ENCODE data around the gene STRAP. TPM values are rescaled to one million over a fixed set of nuclear protein-coding genes. Genes with fewer than 3 reads are reported as not detected.
"Not testable (repeated sequence)": the region's sequence is repeated elsewhere in the genome, so short reads cannot be mapped to it uniquely, and the experiment has no call there.

The STRAP gene
- total RNA-seq, 1 donor from 2014 or later: 74.0 TPM

- ATAC-seq: not testable (repeated sequence)
Measured at GRCh38 chr12:15874556-15875145, 7.5 kb upstream of the STRAP start.

GRCh38 chr12:15875863-15876262 lies 6.3 kb upstream of the STRAP start:
- no peak for ATAC-seq

DNA sequence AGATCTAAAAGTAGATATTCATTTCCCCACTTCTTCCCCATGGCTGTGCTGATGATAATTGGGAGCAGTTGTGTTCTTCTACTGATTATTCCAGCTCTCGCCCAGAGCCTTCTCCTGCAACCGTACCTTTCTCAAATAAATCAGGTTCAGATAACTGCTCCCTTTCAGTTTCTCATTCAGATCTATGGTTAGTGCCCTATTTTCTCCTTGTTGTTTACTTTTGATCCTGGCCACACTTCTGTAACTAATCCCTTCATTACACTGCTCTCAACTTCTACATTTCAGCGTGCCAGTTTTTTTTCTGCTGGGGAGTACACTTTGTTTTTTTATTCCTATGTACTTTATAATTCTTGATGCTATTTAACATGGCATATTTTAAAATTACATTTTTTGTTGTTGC lies 2.8 kb upstream of the STRAP start:
- no peak for ATAC-seq

DNA sequence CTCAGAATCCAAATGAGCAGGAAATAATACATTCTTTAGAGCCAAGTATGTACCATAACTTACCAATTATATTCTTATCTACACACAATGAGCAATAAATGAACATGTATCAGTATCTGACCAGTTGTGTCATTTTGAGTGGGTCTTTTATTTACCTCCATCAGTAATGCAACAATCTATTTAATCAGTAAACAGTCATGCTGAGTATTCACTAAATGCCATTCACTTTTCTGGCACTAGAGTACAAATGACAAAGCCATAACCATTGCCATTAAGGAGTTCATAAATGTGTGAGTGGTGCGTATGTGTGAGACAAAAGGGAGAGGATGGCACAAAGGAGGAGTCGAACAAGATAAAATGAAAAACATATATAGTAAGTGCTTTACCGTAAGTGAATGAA lies 1.5 kb upstream of the STRAP start:
- no peak for ATAC-seq

- no peak for ATAC-seq
Measured at GRCh38 chr12:15883536-15883935, 1.3 kb downstream of the STRAP start.

- ATAC-seq: no peak
Measured at GRCh38 chr12:15886372-15887042, 4.3 kb downstream of the STRAP start.

DNA sequence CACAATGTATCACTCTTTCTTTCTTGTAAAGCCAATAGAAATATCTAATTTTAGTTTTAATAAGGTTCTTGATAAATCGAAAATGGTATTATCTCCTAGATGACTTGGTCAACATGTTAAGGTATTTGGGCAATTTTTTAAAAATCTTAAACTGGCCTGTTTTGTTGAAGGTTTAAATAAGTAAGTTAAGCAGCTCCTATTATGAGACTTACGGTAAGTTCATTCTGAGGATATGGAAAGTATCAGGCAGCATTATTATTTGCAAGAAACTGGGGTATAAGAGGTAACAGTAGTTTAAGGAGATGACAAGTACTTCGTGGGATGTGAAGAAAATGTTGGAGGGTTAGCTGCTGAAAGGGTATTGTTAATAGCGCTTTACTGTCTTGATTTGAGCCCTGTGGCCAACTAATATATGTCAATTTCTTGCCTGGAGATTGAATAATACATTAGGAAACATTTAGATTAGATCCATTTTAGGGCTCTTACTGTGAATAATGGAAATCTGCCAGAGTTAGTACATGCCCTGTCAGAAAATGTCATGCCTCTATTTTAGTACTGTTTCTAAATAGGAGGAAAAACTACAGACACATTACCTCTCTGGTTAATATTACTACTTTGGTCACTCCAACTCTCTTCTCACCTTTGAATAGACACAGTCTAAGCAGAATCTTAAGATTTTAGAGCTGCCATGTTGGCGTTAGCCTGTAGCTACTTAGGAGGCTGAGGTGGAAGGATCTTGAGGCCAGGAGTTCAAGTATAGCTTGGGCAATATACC lies 5.0 kb downstream of the STRAP start:
- no peak for ATAC-seq

GRCh38 chr12:15892645-15893259 lies 10.6 kb downstream of the STRAP start:
- ATAC-seq: no peak

- ATAC-seq: no peak
Measured at GRCh38 chr12:15893260-15893659, 11.1 kb downstream of the STRAP start.

GRCh38 chr12:15896867-15897266 lies 14.7 kb downstream of the STRAP start:
- ATAC-seq: no peak

DNA sequence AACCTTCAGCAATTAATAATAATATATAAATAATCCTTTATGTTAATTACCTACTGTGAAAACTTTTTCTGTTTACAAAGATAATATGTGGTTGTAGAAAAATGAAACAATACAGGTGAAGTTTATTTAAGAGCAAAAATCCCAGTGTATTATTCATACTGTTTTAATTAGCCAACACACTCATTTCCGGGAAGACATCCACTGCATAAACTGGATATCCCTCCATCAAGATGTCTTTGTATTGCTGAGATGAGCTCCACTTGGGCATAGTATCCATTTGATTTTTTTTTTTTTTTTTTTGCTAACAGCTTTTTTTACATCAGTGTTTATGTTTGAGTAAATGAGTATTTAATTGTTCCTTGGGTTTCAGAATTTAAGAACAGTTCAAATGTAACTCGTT lies 15.2 kb downstream of the STRAP start:
- ATAC-seq: no peak

- ATAC-seq: peak; percentile 46
Measured at GRCh38 chr12:15899282-15899870, 17.2 kb downstream of the STRAP start.

GRCh38 chr12:15904378-15904920 lies 22.3 kb downstream of the STRAP start:
- ATAC-seq: no peak

DNA sequence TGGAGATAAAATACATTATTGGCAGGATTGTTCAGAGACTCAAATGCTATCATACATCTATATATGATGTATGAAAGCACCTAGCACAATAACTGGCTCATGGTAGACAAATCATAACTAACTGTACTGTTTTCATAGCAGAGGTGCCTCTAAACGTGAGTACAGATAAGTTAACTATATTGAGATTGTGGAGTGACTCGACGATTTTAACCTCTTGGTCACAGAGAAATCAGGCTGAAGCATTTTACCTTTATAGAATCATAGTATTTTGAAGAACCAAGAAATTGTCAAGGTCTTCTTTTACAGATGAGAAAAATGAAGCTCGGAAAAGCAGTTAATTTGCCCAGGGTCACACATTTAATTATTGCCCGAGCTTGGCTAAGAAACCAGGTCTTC lies 28.3 kb downstream of the STRAP start:
- no peak for ATAC-seq

DNA sequence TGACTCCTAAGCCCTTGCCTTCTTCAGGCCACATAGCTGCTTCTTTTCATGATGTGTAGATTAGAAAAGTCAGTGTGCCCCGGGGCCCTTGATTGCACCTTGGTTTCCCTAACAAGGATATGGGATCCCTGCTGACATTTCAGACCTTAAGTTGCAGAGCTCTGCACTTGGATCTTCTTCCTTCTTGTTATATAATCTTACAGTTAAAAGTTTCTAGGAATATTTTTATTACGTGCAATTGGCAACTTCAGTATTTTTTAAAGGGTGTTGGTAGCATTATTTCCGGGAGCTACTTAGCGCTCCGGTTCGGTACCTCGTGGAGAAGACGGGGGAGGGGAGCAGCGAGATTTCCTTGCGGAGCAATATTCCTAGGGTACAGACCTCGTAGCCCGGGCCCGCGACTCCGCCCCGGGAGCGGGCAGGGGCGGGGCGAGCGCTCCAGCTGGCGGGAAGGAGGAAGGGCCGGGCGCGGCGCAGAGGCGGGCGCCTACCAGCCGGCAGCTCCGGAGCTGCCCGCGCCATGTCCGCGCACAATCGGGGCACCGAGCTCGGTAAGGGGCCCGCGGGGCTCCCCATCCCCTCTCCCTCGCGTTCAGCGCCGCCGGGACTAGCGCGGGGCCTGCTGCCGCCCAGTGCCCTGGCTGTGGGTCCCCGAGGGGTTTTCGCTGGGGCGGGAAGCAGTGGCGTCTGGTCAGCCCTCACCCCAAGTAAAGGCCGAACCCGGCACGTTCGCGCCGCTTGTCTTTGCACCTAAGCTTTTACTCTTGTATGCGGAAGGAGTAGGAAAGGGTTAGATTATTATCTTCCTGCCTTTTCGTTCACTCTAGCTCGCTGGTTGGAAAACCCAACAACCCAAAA lies 28.9 kb downstream of the STRAP start, which contains the start of gene DERA:
Gene DERA (plus strand): TSS at position 469 of the 858 bp plus-strand sequence. CDS start 52 bp downstream, at position 521.
- ATAC-seq: peak; percentile 97

GRCh38 chr12:15911931-15912330 lies 29.7 kb downstream of the STRAP start:
- ATAC-seq: peak; percentile 31

- ATAC-seq: not testable (repeated sequence)
Measured at GRCh38 chr12:15914131-15914530, 31.9 kb downstream of the STRAP start.

- ATAC-seq: no peak
Measured at GRCh38 chr12:15918066-15918465, 35.9 kb downstream of the STRAP start.

GRCh38 chr12:15919418-15919817 lies 37.2 kb downstream of the STRAP start:
- no peak for ATAC-seq

DNA sequence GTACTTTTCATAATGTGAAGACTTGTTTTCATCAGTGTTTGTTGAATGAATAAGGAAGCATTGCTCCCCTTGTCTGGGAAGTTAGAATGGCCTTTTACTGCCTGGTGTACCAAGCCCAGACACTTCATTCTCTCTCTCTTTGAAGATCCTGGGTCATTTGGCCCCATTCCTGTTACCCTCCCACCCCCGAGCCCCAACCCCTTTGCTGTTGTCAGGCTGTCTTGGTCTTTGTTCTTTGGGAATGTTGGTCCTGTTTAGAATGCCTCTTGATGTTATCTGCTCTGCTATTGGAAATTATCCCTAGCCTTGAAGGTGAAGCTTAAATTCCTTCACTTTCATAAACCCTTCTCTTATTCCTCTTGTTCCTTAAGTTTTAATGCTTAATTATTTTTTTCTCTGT lies 42.8 kb downstream of the STRAP start:
- ATAC-seq: no peak

- ATAC-seq: no peak
Measured at GRCh38 chr12:15928346-15928745, 46.2 kb downstream of the STRAP start.

Measured in esophagus mucosa (tissue), 1 donor.